Endothelial cell of umbilical vein (primary cell): ENCODE results near the gene IDH1. TPM values are rescaled to one million over a fixed set of nuclear protein-coding genes. Genes with fewer than 3 reads are reported as not detected.

Experiments used
- BruUV-seq: library from RNA; stranded (reverse); fragments of 400-500 nt; replicated peaks from 2 replicates; lab custom pipeline; 2021; lab: Mats Ljungman, UMichigan
- CTCF ChIA-PET: fragments of 300-600, 350-600 bp; sonication (Branson Sonifier 250); formaldehyde crosslinking; loops from one replicate; lab custom pipeline; 2021; ENCODE audit warnings: antibody characterized with exemption, inconsistent platforms; lab: Charles Lee
- POLR2A ChIA-PET: fragments of 300-600, 350-600 bp; sonication (Branson Sonifier 250); formaldehyde crosslinking; loops from one replicate; lab custom pipeline; 2021; ENCODE audit warnings: antibody characterized with exemption, inconsistent platforms; lab: Charles Lee
- DNase-seq: peaks from one replicate; pipeline ENCODE4 v3.0.0-alpha.2; 2011; ENCODE audit warnings: low read depth, low spot score
- FAIRE-seq: peaks from 2 replicates; lab custom pipeline; 2011; peaks lifted over from hg19 to GRCh38; lab: Jason Lieb, UNC
- H2AFZ ChIP-seq: 2 replicates; pipeline ENCODE4 v1.6.0; 2012; ENCODE audit warnings: low read depth, low read length, control low read depth, inconsistent platforms
- H3K27ac ChIP-seq: 2 replicates; pipeline ENCODE4 v1.5.1; 2011; ENCODE audit warnings: low read depth, mild to moderate bottlenecking, control low read depth, low read length, moderate library complexity; ENCODE audit not compliant: insufficient read depth
- H3K27me3 ChIP-seq, 2 experiments: 2 replicates each; pipeline versions ENCODE4 v1.6.0 to v1.6.1; 2011; ENCODE audit warnings: low read length in 2 of 2, mixed read lengths in 1 of 2; ENCODE audit not compliant: control insufficient read depth in 2 of 2, insufficient read depth in 2 of 2
- H3K36me3 ChIP-seq, 2 experiments: 2 replicates in 1 of 2; 3 replicates in 1 of 2; pipeline ENCODE4 v1.5.1; 2011; ENCODE audit warnings: low read length in 2 of 2, mild to moderate bottlenecking in 1 of 2, moderate library complexity in 1 of 2; ENCODE audit not compliant: control insufficient read depth in 2 of 2, insufficient read depth in 2 of 2; ENCODE audit errors: extremely low read depth in 1 of 2
- H3K4me1 ChIP-seq: 3 replicates; pipeline ENCODE4 v1.5.1; 2011; ENCODE audit warnings: mild to moderate bottlenecking, low read length; ENCODE audit not compliant: control insufficient read depth, insufficient read depth; ENCODE audit errors: extremely low read depth
- H3K4me2 ChIP-seq: 2 replicates; pipeline ENCODE4 v1.6.1; 2011; ENCODE audit warnings: low read length, control low read depth, mixed read lengths; ENCODE audit not compliant: insufficient read depth
- H3K4me3 ChIP-seq, 3 experiments: fragments of 200-600 bp in 1 of 3; sonication (generic), shearing (Covaris generic) in 1 of 3; replicated peaks in 1 of 3; 2 replicates each; pipeline ENCODE4 v1.5.1; 2011 to 2016; ENCODE audit warnings: control low read depth in 3 of 3, low read length in 3 of 3, mild to moderate bottlenecking in 2 of 3, inconsistent platforms in 1 of 3, low read depth in 1 of 3, moderate library complexity in 1 of 3; ENCODE audit not compliant: insufficient read depth in 1 of 3
- H3K79me2 ChIP-seq: 2 replicates; pipeline ENCODE4 v1.6.0; 2012; ENCODE audit warnings: low read length, inconsistent platforms; ENCODE audit not compliant: control insufficient read depth, insufficient read depth
- H3K9ac ChIP-seq: replicated peaks from 2 replicates; pipeline ENCODE3; 2011; ENCODE audit warnings: low read length, control low read depth; ENCODE audit not compliant: insufficient read depth; ENCODE audit errors: extremely low read depth
- H3K9me1 ChIP-seq: replicated peaks from 3 replicates; pipeline ENCODE4 v1.6.0; 2011; ENCODE audit warnings: mild to moderate bottlenecking, low read length; ENCODE audit not compliant: control insufficient read depth, insufficient read depth; ENCODE audit errors: extremely low read depth
- H3K9me3 ChIP-seq: replicated peaks from 2 replicates; pipeline ENCODE4 v1.5.1; 2012; ENCODE audit warnings: low read length, inconsistent platforms; ENCODE audit not compliant: control insufficient read depth, insufficient read depth
- H4K20me1 ChIP-seq: replicated peaks from 2 replicates; pipeline ENCODE3; 2011; ENCODE audit warnings: mild to moderate bottlenecking, low read length; ENCODE audit not compliant: control insufficient read depth, insufficient read depth; ENCODE audit errors: extremely low read depth
- EZH2 ChIP-seq: IDR thresholded peaks from 2 replicates; pipeline ENCODE4 v1.6.1; 2012; ENCODE audit warnings: borderline replicate concordance, low read depth, mild to moderate bottlenecking, moderate library complexity, low read length, inconsistent platforms; ENCODE audit not compliant: severe bottlenecking
- FOS ChIP-seq: IDR thresholded peaks from 2 replicates; pipeline ENCODE4 v1.6.1; 2011; ENCODE audit warnings: mild to moderate bottlenecking, low read length, moderate library complexity, borderline replicate concordance; ENCODE audit not compliant: insufficient read depth
- GATA2 ChIP-seq: IDR thresholded peaks from 2 replicates; pipeline ENCODE4 v1.7.0; 2011; ENCODE audit warnings: low read depth, mild to moderate bottlenecking, moderate library complexity, mixed read lengths, low read length; ENCODE audit not compliant: insufficient read length, insufficient read depth
- JUN ChIP-seq: IDR thresholded peaks from 2 replicates; pipeline ENCODE4 v1.6.1; 2011; ENCODE audit warnings: borderline replicate concordance, low read depth; ENCODE audit not compliant: insufficient read length, insufficient read depth
- MYC ChIP-seq: IDR thresholded peaks from one replicate; pipeline ENCODE4 v1.6.1; 2011; ENCODE audit warnings: mild to moderate bottlenecking, low read depth, low read length
- POLR2A ChIP-seq: IDR thresholded peaks from 2 replicates; pipeline ENCODE4 v1.6.1; 2012; ENCODE audit warnings: low read depth, mild to moderate bottlenecking, control low read depth, low read length
- POLR2AphosphoS5 ChIP-seq: IDR thresholded peaks from 2 replicates; pipeline ENCODE4 v1.6.1; 2012; ENCODE audit warnings: low read depth, mild to moderate bottlenecking, control low read depth, low read length, moderate library complexity; ENCODE audit not compliant: insufficient read depth
- dilution Hi-C: fragments of 300-500 bp; cut with MboI; formaldehyde crosslinking; loops from one replicate; pipeline ENCODE4 v1.15.0; 2019; ENCODE audit warnings: low sequenced_read_pairs; ENCODE audit not compliant: extremely low pct_ligation_motif_present
- intact Hi-C: fragments of 100-400 bp; cut with micrococcal nuclease; formaldehyde crosslinking; loops from one replicate; pipeline ENCODE4 v1.10.0; 2022
- polyA plus RNA-seq, 4 experiments: library from polyadenylated mRNA; depleted of rRNA in 3 of 4; stranded (reverse) in 3 of 4; unstranded in 1 of 4; fragments of >200 nt; gene quantifications; 2 replicates each; pipeline versions ENCODE4 v1.2.1 to v1.2.3, GENCODE V29; 2011 to 2012; ENCODE audit warnings: missing spikeins in 1 of 4
- total RNA-seq: library from RNA; stranded (reverse); gene quantifications from 2 replicates; pipeline ENCODE4 v1.2.3, GENCODE V29; 2021
- TF ChIP-seq, protein P1 (sequence below), 2 donors: IDR thresholded peaks; 1 replicate in 1 of 2; 2 replicates in 1 of 2; pipeline ENCODE4 v1.5.1; 2011; ENCODE audit warnings: low read length in 2 of 2, mild to moderate bottlenecking in 2 of 2, moderate library complexity in 2 of 2, control low read depth in 1 of 2, inconsistent platforms in 1 of 2, low read depth in 1 of 2; ENCODE audit not compliant: insufficient read depth in 1 of 2; ENCODE audit errors: extremely low read depth in 1 of 2
- TF ChIP-seq, protein P2 (sequence below): IDR thresholded peaks from 2 replicates; pipeline ENCODE4 v1.6.1; 2011; ENCODE audit not compliant: insufficient read depth, insufficient read length

The IDH1 gene
- total and polyA plus RNA-seq, 2 donors (not counting 3 experiments of a cell fraction or from before 2014, with no cell fraction given) = 63.1 to 107 TPM

DNA sequence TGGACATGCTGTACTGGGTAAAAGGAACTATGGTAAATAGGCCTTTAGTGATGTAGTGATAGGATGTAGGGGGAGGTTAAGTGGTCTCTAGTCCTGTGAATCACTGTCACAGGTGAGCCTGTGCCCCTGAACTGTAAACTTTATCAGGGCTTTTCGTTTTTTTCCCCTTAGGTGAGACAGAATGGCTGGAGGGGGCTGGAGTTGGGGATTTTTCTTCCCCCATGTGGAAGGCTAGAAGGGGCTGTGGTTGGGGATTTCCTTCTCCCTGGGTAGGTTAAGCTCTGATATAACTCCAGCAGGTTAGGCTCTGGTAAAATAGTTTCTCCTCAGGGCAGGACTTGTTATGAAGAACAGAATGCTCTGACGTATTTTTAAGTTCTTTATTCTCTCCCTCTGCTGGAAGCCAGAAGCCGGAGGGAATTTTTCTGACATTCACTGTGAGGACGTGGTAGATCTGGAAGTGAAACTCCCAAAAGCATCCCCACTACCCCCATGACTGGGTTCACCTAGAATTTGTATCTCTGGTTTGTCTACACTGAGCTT is 39.7 kb upstream of the IDH1 start:
- Histone ChIP-seq H3K4me1 (no peaks in the 10 kb centered on the region), H3K4me2 (no peak overlapping the region), H3K9ac (no peak overlapping the region), H3K27ac (no peak overlapping the region), H3K4me3 (no peak overlapping the region), H3K9me1 (no peaks in the 10 kb centered on the region), H3K36me3 (peaks cover 3 to 12% of the 10 kb centered on the region in 2 experiments), H3K9me3 (no peaks in the 10 kb centered on the region), H3K27me3 (no peaks in the 10 kb centered on the region), H3K79me2 (peaks cover 17% of the 10 kb centered on the region), H4K20me1 (no peaks in the 10 kb centered on the region), H2AFZ (no peak overlapping the region)
- intact Hi-C loops = no loop called here
- no peak for FAIRE-seq
- DNase-seq = no peak
- no TSS peak for BruUV-seq
- dilution Hi-C loops = no loop called here
- ChIA-PET CTCF (no interaction called here), POLR2A (no interaction called here)
- TF ChIP-seq POLR2AphosphoS5 (no peak), MYC (no peak), POLR2A (no peak), GATA2 (no peak), EZH2 (no peak), JUN (no peak), FOS (no peak)
- TF ChIP-seq, protein P1, sequence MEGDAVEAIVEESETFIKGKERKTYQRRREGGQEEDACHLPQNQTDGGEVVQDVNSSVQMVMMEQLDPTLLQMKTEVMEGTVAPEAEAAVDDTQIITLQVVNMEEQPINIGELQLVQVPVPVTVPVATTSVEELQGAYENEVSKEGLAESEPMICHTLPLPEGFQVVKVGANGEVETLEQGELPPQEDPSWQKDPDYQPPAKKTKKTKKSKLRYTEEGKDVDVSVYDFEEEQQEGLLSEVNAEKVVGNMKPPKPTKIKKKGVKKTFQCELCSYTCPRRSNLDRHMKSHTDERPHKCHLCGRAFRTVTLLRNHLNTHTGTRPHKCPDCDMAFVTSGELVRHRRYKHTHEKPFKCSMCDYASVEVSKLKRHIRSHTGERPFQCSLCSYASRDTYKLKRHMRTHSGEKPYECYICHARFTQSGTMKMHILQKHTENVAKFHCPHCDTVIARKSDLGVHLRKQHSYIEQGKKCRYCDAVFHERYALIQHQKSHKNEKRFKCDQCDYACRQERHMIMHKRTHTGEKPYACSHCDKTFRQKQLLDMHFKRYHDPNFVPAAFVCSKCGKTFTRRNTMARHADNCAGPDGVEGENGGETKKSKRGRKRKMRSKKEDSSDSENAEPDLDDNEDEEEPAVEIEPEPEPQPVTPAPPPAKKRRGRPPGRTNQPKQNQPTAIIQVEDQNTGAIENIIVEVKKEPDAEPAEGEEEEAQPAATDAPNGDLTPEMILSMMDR (IDR thresholded peaks at IDR 0.05; ENCODE audit: extremely low read depth in 1 of 2, insufficient read depth in 1 of 2, low read depth in 1 of 2, low read length in 2 of 2) = no peak
- TF ChIP-seq, protein P2, sequence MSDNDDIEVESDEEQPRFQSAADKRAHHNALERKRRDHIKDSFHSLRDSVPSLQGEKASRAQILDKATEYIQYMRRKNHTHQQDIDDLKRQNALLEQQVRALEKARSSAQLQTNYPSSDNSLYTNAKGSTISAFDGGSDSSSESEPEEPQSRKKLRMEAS = no peak
